Posterior vena cava (tissue), 2 donors: ENCODE results near the gene STXBP4. TPM values are rescaled to one million over a fixed set of nuclear protein-coding genes. Genes with fewer than 3 reads are reported as not detected.

Source experiments
- DNase-seq: peaks from one replicate; pipeline ENCODE4 v3.0.0-alpha.2; 2020; ENCODE audit warnings: low spot score
- intact Hi-C, 2 donors: fragments of 100-400 bp; cut with DNase I; formaldehyde crosslinking; loops; one replicate each; pipeline versions ENCODE4 v1.14.1 to v1.14.2; 2022 to 2023
- total RNA-seq, 2 donors: library from RNA; stranded (reverse); fragmentation: NEBNext Ultra II Directional; extraction: Animal tissue kit (Norgen Biotek cat#: 25700); gene quantifications; one replicate each; pipeline ENCODE4 v1.2.1, GENCODE V29; 2021
- donor health status: DM: yes; HTN: yes; CAD: no.
- donor health status: DM: yes; HTN: yes; CAD: no.

STXBP4 gene
- total RNA-seq, 2 donors from 2014 or later, result 18.3 to 20.8 TPM

GRCh38 chr17:55160501-55160900 lies 191.9 kb downstream of the STXBP4 start:
- DNase-seq, result no peak
- intact Hi-C loops, result no loop called here

GRCh38 chr17:55161935-55162555 lies 193.5 kb downstream of the STXBP4 start:
- no peak for DNase-seq
- intact Hi-C loops, result no loop called here

- no peak for DNase-seq
- intact Hi-C loops, result no loop called here
These were observed 194.0 kb downstream of the STXBP4 start for GRCh38 chr17:55162556-55162946.

GRCh38 chr17:55163408-55163807 lies 194.8 kb downstream of the STXBP4 start:
- intact Hi-C loops, result no loop called here
- DNase-seq, result no peak

- intact Hi-C loops, result no loop called here
- DNase-seq, result no peak
These were observed 197.9 kb downstream of the STXBP4 start for GRCh38 chr17:55166506-55166905.

- intact Hi-C loops, result no loop called here
- no peak for DNase-seq
These were observed 198.6 kb downstream of the STXBP4 start for GRCh38 chr17:55167024-55167725.

- intact Hi-C loops, result no loop called here
- no peak for DNase-seq
These were observed 200.6 kb downstream of the STXBP4 start for GRCh38 chr17:55168958-55169687.

- no peak for DNase-seq
- intact Hi-C loops, result loop anchor here in 1 of 2 donors (5.0 kb wide), 1 partner anchor 606 kb away; no protein-coding TSS in a partner anchor
These were observed 203.2 kb downstream of the STXBP4 start for GRCh38 chr17:55171634-55172328.

GRCh38 chr17:55172612-55173011 lies 204.0 kb downstream of the STXBP4 start:
- DNase-seq, result no peak
- intact Hi-C loops, result loop anchor here in 1 of 2 donors (5.0 kb wide), 1 partner anchor 605 kb away; no protein-coding TSS in a partner anchor

GRCh38 chr17:55174133-55174532 lies 205.6 kb downstream of the STXBP4 start:
- no peak for DNase-seq
- intact Hi-C loops, result loop anchor here in 1 of 2 donors (5.0 kb wide), 1 partner anchor 603 kb away; no protein-coding TSS in a partner anchor

- no peak for DNase-seq
- intact Hi-C loops, result no loop called here
These were observed 207.3 kb downstream of the STXBP4 start for GRCh38 chr17:55175788-55176427.

- no peak for DNase-seq
- intact Hi-C loops, result no loop called here
These were observed 208.7 kb downstream of the STXBP4 start for GRCh38 chr17:55177159-55177854.

GRCh38 chr17:55177855-55178217 lies 209.3 kb downstream of the STXBP4 start:
- no peak for DNase-seq
- intact Hi-C loops, result no loop called here

- DNase-seq, result no peak
- intact Hi-C loops, result no loop called here
These were observed 218.6 kb downstream of the STXBP4 start for GRCh38 chr17:55186937-55187770.

GRCh38 chr17:55190748-55191147 lies 222.2 kb downstream of the STXBP4 start:
- DNase-seq, result no peak
- intact Hi-C loops, result loop anchor here in 1 of 2 donors (5.0 kb wide), 1 partner anchor 1832 kb away; no protein-coding TSS in a partner anchor

- DNase-seq, result no peak
- intact Hi-C loops, result no loop called here
These were observed 230.3 kb downstream of the STXBP4 start for GRCh38 chr17:55198690-55199370.

- DNase-seq, result no peak
- intact Hi-C loops, result no loop called here
These were observed 232.3 kb downstream of the STXBP4 start for GRCh38 chr17:55200904-55201303.
